GM19324 (cell line): ENCODE measurements around the gene COIL.
A peak's percentile ranks its signal among the peaks of the same experiment; 100 is the strongest.

ENCODE experiments used
- ATAC-seq: cut with Tn5 transposase; IDR thresholded peaks from one replicate; pipeline ENCODE4 v1.9.1; 2021; ENCODE audit warnings: mild to moderate bottlenecking, moderate library complexity; ENCODE audit not compliant: unreplicated experiment, low FRiP score

The COIL gene

GRCh38 chr17:56912105-56912999 lies 48.5 kb downstream of the COIL start:
- ATAC-seq, result no peak

- no peak for ATAC-seq
These were observed 50.2 kb downstream of the COIL start for GRCh38 chr17:56910509-56911235.

DNA sequence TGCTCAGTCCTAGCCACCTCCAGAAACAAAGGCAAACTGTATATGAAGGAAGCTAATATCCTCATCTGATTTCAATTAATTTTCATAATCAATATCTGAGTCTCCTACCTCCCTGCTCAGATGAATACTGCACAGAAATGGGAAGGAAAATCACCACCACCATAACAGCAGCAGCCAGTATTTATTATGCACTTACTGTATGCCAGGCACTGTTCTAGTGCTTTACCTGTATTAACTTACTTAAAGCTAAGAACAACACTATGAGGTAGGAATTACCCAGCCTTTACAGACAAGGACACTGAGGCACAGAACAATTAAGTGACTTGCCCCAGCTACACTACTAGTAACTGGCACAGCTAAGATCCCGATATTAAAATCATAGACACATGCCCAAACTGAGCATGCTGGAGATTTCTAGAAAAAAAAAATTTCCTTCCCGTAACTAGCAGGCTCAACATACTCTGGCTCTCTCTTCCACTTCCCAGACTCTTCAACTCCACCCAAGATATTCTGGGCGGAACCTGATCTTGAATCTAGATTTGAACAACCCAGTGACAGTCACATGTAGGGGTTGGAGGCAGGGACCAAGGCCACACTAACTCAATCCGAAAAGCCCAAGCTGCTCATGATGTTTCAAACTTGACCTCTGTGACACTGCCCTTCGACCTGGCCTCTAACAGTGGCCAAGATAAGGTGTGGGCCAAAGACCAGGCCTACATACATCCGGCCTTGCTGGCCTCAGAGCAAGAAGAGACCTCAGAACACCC lies 50.9 kb downstream of the COIL start:
- no peak for ATAC-seq

DNA sequence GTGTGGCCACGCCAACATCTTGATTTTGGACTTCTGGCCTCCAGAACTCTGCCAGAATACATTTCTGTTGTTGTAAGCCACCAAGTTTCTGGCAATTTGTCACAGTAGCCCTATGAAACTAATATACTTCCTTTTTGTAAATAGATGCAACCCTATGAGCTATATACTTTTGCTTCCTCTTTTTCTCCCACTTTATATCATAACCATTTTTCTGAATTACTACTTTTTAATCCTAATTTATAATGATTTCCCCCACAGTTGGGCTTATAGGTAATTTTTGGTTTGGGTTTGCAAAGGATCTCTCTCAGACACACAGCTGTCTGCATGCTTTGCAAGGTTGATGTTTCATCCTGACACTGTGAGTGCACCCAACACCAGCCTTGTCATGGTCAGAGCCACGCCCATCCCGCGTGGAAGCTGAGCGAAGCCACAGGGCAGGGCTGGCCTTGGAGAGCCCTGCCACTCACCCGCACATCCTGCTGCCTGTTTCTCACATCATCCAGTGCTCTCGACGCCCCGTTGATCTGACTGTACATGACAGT lies 52.8 kb downstream of the COIL start:
- peak; percentile 84 for ATAC-seq

DNA sequence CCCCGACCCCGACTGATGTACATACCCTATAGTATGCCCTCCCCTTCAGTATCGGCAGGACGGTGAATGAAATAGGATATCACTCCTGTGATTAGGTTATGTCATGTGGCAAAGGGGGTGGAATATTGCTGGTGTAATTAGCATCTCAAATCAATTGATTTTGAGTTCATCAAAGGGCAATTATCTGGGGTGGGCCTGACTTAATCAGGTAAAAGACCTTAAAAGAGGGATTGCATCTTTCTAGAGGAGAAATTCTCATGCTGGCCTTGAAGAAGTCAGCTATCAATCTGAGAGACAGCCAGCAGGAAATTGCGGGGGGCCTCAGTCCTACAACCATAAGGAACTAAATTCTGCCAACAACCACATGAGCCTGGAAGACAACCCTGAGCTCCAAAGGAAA lies 57.3 kb downstream of the COIL start:
- ATAC-seq, result no peak

DNA sequence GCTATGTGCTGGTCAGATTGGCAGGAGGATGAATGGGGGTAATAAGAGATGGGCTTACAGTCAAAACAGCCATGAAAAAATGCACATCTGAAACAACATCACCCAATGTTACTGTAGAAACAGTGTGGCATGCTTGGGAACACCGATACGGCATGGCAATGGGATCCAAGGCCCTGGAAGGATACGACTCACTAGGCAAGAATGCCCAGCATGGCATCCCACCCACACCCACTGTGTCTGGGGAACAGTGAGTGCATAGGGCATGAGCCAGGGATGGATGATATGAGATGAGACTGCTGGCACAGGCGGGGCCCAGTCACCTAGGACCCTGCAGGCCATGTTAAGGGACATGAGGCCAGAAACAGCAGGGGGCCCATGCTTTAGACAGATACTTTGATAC lies 58.5 kb downstream of the COIL start:
- ATAC-seq, result no peak

DNA sequence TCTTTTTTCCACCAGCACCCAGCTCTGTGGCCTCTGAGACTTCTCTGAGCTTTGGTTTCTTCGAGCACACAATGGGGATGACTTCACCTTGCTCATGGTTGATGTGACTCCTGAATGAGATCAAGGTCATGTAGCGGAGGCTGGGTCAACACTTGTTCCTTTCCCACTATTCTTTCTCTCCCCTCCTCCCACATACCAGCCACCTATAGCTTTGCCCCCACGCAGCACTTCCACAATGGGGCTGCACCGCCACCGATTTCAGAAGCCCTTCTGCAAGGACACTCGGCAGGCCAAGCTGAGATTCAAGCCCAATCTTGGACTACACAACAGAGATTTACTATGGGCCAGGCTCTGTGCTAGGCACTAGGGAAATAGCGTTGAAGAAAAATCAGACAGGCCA lies 61.4 kb downstream of the COIL start:
- no peak for ATAC-seq

DNA sequence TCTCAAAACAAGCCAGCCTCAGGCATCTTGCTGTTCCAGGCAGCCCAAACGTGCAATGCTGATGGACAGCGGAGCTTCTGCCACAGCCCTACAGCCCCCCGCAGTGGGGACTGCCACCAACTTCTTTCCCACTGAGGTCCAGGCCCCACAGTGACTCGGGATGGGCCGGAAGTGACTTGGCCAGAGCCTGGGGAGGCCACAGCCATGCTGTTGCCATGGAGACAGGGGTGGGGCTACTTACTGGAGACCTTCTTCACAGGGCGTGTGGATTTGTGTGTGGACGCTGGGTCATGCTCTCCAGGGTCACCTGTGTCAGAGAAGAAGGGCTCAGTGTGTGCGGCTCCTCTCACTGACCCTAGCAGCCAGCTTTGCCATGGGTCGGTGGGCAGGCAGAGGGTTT lies 62.0 kb downstream of the COIL start:
- no peak for ATAC-seq

- ATAC-seq, result peak; percentile 36
These were observed 63.0 kb downstream of the COIL start for GRCh38 chr17:56897646-56898424.

GRCh38 chr17:56896968-56897359 lies 63.9 kb downstream of the COIL start:
- peak; percentile 48 for ATAC-seq

DNA sequence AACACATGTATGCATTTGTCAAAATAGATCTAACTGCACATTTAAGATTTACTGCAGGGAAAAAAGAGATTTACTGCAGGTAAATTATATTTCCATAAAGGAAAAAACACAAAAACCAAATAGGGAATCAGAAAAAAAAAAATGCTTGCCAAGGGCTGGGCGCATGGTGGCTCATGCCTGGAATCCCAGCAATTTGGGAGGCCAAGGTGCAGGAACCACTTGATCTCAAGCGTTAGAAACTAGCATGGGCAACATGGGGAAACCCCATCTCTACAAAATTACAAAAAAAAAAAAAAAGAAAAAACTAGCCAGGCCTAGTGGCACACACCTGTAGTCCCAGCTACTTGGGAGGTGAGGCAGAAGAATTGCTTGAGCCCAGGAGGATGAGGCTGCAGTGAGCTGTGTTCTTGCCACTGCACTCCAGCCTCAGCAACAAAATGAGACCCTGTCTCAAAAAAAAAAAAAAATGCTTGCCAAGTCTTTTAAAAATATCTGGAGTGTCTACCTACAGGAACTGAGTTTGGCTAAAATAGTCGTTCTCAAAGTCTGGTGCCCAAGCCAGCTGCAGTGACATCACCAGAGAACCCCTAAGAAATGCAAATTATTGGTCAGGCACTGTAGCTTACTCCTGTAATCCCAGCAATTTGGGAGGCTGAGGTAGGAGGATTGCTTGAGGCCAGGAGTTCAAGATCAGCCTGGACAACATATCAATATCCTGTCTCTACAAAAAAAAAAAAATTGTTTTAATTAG lies 64.5 kb downstream of the COIL start:
- peak; percentile 27 for ATAC-seq

DNA sequence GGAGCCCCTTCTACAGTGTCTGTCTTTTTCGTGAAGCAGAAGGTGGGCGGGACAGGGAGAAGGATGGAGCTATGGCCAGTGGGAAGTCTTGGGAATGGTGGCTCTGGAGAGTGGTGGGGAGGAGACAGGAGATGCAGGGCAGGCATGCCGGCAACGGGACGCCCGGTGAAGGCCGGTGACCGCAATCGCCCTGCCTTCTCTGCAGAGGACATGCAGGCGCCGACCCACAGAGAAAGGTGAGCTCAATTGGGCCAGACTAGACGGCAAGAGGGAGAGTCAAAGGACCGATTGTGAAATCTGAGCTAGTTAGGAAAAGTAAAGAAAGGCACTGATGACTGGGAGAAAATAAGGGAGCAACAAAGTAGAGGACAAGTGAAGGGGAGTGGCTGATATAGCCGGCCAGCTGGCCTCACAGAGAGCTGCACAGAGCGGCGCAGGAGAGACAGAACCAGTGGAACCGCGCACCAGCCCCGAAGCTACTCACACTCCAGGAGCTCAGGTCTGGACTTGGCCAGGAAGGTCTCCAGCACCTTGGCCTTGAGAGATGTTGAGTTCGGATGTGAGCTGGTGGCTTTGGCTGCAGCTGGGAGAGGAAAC lies 65.9 kb downstream of the COIL start:
- ATAC-seq, result no peak

DNA sequence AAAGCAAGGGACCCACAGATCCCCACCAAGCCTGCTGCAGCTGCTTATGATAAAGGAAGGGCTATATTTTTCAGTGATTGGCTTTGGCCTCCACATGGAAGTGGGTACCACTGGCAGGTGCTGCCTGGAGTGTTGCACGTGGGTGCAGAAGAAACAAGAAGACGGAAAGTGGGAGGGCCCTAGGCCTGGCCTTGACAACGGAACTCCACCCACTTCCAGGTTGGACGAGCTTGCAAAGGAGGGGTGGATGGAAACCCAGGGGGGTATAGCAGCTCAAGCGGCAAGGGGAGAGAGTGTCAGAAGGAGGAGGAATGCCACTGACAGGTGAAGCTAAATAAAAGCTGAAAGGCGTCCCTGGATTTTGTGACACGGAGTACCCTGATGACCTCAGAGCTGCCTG lies 67.3 kb downstream of the COIL start:
- ATAC-seq, result no peak

GRCh38 chr17:56892333-56892732 lies 68.5 kb downstream of the COIL start:
- ATAC-seq, result no peak

DNA sequence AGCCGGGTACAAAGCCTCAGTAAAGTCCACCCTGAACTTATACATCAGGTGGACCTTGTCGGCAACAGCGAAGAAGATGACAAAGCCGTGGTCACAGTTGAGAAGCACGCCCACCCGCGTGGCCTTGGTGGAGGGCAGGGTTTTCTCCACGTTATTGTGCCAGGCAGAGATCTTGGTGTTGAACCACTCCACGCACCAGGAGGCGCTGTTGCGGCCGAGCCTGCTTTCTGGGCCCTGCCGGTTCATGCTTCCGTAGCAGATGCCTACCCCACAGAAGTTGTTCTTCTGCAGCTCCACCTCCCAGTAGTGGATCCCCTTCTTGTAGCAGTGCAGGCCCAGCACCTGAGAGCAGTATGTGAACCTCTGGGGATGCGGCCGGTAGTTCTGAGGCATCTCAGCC lies 69.1 kb downstream of the COIL start:
- no peak for ATAC-seq

GRCh38 chr17:56890906-56891674 lies 69.8 kb downstream of the COIL start:
- ATAC-seq, result no peak

GRCh38 chr17:56890390-56890789 lies 70.5 kb downstream of the COIL start:
- no peak for ATAC-seq
